A549 (cell line): Measurements from ENCODE around the gene THSD7A.

Source experiments
- CEBPB ChIP-seq, 2 experiments: fragments of >200 bp in 1 of 2; sonication (Bioruptor Twin) in 1 of 2; formaldehyde crosslinking in 1 of 2; IDR thresholded peaks; 2 replicates each; pipeline ENCODE4 v1.6.1; 2012 to 2016
- POLR2A ChIP-seq: IDR thresholded peaks from 2 replicates; pipeline ENCODE4 v1.6.1; 2012; ENCODE audit warnings: mild to moderate bottlenecking, low read length
- TF ChIP-seq, protein P1 (sequence below): fragments of >200 bp; sonication (Bioruptor Twin); formaldehyde crosslinking; IDR thresholded peaks from 3 replicates; pipeline ENCODE4 v1.5.1; 2016
- TF ChIP-seq, protein P2 (sequence below): fragments of 150-350 bp; IDR thresholded peaks from 2 replicates; pipeline ENCODE4 v1.6.1; 2014; ENCODE audit warnings: low read depth, mild to moderate bottlenecking, low read length

DNA sequence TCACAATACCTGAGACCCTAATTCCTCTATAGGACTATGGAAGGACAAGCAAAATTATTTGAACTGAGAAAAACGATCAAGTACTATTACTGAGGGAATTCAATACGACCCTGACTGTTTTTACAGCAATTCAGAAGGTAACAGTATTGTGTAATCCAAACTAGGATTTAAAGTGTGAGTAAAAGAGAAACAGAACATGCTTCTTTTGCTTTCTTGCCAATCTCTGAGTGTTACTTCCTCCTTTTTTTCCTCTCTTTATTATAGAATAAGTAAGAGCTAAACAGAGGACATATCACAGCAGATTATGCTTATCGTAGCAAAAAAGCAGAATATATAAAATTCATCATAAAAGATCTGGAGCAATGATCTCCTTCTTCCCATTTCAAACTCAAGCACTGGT lies 292.1 kb downstream of the THSD7A start:
- TF ChIP-seq CEBPB (IDR thresholded peaks at IDR 0.05) (peak in 1 of 2 experiments; percentile 26; a peak in 1 of 4 replicates), POLR2A (no peak)
- TF ChIP-seq, protein P1, sequence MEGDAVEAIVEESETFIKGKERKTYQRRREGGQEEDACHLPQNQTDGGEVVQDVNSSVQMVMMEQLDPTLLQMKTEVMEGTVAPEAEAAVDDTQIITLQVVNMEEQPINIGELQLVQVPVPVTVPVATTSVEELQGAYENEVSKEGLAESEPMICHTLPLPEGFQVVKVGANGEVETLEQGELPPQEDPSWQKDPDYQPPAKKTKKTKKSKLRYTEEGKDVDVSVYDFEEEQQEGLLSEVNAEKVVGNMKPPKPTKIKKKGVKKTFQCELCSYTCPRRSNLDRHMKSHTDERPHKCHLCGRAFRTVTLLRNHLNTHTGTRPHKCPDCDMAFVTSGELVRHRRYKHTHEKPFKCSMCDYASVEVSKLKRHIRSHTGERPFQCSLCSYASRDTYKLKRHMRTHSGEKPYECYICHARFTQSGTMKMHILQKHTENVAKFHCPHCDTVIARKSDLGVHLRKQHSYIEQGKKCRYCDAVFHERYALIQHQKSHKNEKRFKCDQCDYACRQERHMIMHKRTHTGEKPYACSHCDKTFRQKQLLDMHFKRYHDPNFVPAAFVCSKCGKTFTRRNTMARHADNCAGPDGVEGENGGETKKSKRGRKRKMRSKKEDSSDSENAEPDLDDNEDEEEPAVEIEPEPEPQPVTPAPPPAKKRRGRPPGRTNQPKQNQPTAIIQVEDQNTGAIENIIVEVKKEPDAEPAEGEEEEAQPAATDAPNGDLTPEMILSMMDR, result no peak
- TF ChIP-seq, protein P2, sequence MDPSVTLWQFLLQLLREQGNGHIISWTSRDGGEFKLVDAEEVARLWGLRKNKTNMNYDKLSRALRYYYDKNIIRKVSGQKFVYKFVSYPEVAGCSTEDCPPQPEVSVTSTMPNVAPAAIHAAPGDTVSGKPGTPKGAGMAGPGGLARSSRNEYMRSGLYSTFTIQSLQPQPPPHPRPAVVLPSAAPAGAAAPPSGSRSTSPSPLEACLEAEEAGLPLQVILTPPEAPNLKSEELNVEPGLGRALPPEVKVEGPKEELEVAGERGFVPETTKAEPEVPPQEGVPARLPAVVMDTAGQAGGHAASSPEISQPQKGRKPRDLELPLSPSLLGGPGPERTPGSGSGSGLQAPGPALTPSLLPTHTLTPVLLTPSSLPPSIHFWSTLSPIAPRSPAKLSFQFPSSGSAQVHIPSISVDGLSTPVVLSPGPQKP, result no peak
